Activated CD8-positive, alpha-beta memory T cell treated with anti-CD3 and anti-CD28 coated beads, Interleukin-2, amount 50 U/mL, for 24 hours (primary cell): ENCODE measurements around the gene ZNF25.
"Not testable (repeated sequence)": the region's sequence is repeated elsewhere in the genome, so short reads cannot be mapped to it uniquely, and the experiment has no call there.

Source experiments
- DNase-seq: peaks from one replicate; pipeline ENCODE4 v3.0.0-alpha.2; 2020; ENCODE audit errors: extremely low read depth

The ZNF25 gene

DNA sequence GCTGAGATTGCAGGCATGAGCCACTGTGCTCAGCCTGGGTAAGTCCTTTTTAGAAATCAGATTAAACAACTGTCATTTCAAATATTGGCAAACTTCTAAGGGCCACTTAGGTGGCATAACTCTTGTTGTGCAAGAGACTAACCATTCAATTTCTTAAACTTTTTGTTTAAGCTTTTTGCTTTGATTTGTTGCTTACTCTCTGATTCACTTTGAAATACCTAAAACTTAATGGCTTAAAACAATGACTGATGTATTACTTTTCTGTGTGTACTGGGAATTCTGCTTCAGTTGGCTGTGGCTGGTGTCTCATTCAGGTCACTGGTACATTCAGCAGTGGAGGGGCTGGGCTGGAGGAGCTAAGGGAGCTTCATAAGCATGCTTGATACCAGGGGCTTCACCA is 28.9 kb downstream of the ZNF25 start:
- DNase-seq, result no peak

DNA sequence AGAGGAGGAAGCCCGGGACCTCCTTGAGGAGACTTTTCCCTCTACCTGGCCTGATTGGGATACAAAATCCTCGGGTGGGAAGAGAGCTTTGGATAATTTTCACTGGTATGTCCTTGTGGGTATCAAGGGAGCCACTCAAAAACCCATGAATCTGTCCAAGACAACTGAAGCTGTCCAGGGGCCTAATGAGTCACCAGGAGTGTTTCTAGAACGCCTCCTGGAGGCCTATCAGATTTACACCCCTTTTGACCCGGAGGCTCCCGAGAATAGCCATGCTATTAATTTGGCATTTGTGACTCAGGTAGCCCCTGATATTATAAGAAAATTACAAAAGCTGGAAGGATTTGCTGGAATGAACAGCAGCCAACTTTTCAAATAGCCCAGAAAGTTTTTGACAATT is 38.6 kb downstream of the ZNF25 start:
- DNase-seq, result no peak

DNA sequence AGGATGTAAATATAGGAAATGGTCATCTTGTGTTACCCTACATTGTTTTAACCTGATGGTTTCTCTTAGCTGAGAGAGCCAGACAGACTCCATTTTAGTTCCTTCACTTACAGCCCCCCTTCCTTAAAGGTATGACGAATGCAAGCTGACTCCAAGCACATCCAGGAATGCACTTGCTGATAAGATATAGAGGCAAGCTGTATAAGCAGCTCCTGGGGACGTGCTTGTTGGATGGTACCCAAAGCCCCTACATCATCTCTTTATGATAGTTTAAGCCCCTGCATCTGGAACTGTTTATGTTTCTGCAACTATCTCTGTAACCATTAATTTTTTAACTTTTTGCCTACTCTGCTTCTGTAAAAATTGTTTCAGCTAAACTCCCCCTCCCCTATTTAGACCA is 41.7 kb downstream of the ZNF25 start:
- DNase-seq, result no peak

DNA sequence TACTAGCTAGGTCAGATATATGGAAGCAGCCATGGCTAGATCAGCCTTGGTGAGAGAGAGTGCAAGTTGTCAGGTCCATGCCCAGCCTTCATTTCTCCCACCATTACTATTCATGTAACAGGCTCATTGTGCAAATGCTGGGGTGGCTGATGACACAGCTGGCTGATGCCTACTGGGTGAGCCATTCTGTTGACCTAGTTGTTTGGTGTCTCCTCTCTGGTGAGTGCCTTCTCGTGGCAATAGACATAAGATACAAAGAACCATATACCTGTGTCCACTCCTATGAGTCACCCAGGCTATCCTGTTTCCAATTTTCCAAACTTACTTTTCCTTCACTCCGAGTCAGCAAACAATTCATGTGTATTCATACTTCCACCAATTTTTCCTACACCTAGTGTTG is 46.0 kb downstream of the ZNF25 start:
- no peak for DNase-seq

DNA sequence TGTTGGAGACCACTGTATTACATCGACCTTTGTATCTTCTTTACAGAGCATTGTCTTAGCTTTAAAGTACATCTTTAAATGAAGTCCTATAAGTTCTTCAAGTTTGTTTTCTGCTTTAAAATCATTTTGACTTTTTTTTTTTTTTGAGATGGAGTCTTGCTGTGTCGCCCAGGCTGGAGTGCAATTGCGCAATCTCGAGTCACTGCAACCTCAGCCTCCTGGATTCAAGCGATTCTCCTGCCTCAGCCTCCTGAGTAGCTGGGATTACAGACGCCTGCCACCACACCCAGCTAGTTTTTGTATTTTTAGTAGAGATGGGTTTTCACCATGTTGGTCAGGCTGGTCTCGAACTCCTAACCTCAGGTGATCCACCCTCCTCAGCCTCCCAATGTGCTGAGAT is 68.3 kb downstream of the ZNF25 start:
- DNase-seq, result not testable (repeated sequence)

DNA sequence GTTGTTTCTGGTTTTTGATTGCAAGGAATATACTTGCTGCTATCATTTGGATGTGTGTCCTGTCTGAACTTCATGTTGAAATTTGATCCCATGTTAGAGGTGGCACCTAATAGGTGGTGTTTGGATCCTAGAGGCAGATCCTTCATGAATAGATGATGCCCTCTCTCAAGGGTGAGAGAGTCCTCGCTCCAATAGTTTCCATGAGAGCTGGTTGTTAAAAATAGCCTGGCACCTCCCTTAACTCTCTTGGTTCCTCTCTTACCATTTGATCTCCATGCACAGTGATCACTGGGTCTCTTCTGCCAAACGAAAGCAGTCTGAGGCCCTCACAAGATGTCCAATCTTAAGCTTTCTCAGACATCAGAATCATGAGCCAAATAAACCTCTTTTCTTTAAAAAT is 70.1 kb downstream of the ZNF25 start:
- no peak for DNase-seq
